ENCODE data around the gene FGF8. TPM values are rescaled to one million over a fixed set of nuclear protein-coding genes. Genes with fewer than 3 reads are reported as not detected.

FGF8 gene
- polyA plus RNA-seq, 3 donors, result not detected

- 91% methylated on average over 13 of the region's 19 CpGs for WGBS (ENCODE audit: insufficient coverage)
- Histone ChIP-seq H3K27ac (ENCODE audit: low read depth in 1 of 2, low read length in 2 of 2) (no peak overlapping the region), H3K27me3 (ENCODE audit: control insufficient read depth in 2 of 2, insufficient read depth in 2 of 2, low read length in 2 of 2) (peaks cover 4 to 15% of the 10 kb centered on the region in 2 donors), H3K9ac (ENCODE audit: insufficient read depth, low read length, poor library complexity, severe bottlenecking) (no peak overlapping the region), H3K4me2 (replicated peaks; ENCODE audit: extremely low read depth, low read length, poor library complexity, severe bottlenecking) (no peak overlapping the region), H4K20me1 (ENCODE audit: insufficient read depth, low read length) (no peaks in the 10 kb centered on the region), H3K9me3 (replicated peaks in 1 of 2; ENCODE audit: control insufficient read depth in 1 of 2, insufficient read depth in 1 of 2, low read length in 2 of 2) (no peaks in the 10 kb centered on the region), H3K4me3 (replicated peaks in 1 of 3; ENCODE audit: low read depth in 2 of 3, low read length in 3 of 3) (no peak overlapping the region), H2AFZ (ENCODE audit: insufficient read depth, low read depth, low read length, poor library complexity, severe bottlenecking) (no peak overlapping the region), H3K4me1 (ENCODE audit: control insufficient read depth in 1 of 2, insufficient read depth in 2 of 2, low read length in 2 of 2) (no peaks in the 10 kb centered on the region), H3K79me2 (ENCODE audit: insufficient read depth, low read length) (no peaks in the 10 kb centered on the region), H3K36me3 (replicated peaks in 1 of 2; ENCODE audit: control insufficient read depth in 1 of 2, insufficient read depth in 2 of 2, low read length in 2 of 2) (no peaks in the 10 kb centered on the region)
- DNase-seq, result no peak
- no peak for TF ChIP-seq CTCF (IDR thresholded peaks at IDR 0.05)
- H3K27me3 Mint-ChIP-seq (ENCODE audit: low read depth in 3 of 3), result peaks cover 20 to 31% (median 25%) of the 10 kb centered on the region in 3 donors
- no peak overlapping the region for H3K4me3 Mint-ChIP-seq
- no peaks in the 10 kb centered on the region for H3K4me1 Mint-ChIP-seq
- H3K27ac Mint-ChIP-seq, result no peak overlapping the region
- intact Hi-C loops (cut with micrococcal nuclease), result no loop called here
- no peaks in the 10 kb centered on the region for H3K9me3 Mint-ChIP-seq
- no peaks in the 10 kb centered on the region for H3K36me3 Mint-ChIP-seq
Observed at GRCh38 chr10:101749047-101750016, 26.6 kb downstream of the FGF8 start.

GRCh38 chr10:101748496-101748895 lies 27.4 kb downstream of the FGF8 start:
- H3K9me3 ChIP-seq (replicated peaks in 1 of 2; ENCODE audit: control insufficient read depth in 1 of 2, insufficient read depth in 1 of 2, low read length in 2 of 2), result no peaks in the 10 kb centered on the region
- no peak overlapping the region for H3K4me2 ChIP-seq (replicated peaks; ENCODE audit: extremely low read depth, low read length, poor library complexity, severe bottlenecking)
- no peaks in the 10 kb centered on the region for H3K9me3 Mint-ChIP-seq
- DNase-seq, result no peak
- H3K27ac ChIP-seq (ENCODE audit: low read depth in 1 of 2, low read length in 2 of 2), result no peak overlapping the region
- 100% methylated on average over 2 of the region's 3 CpGs for WGBS (ENCODE audit: insufficient coverage)
- intact Hi-C loops (cut with micrococcal nuclease), result no loop called here
- no peaks in the 10 kb centered on the region for H3K36me3 Mint-ChIP-seq
- H3K79me2 ChIP-seq (ENCODE audit: insufficient read depth, low read length), result no peaks in the 10 kb centered on the region
- H4K20me1 ChIP-seq (ENCODE audit: insufficient read depth, low read length), result no peaks in the 10 kb centered on the region
- no peak overlapping the region for H3K9ac ChIP-seq (ENCODE audit: insufficient read depth, low read length, poor library complexity, severe bottlenecking)
- H3K27me3 ChIP-seq (ENCODE audit: control insufficient read depth in 2 of 2, insufficient read depth in 2 of 2, low read length in 2 of 2), result peaks cover 4 to 11% of the 10 kb centered on the region in 2 donors
- no peak overlapping the region for H3K4me3 Mint-ChIP-seq
- H3K4me1 Mint-ChIP-seq, result no peaks in the 10 kb centered on the region
- H3K27me3 Mint-ChIP-seq (ENCODE audit: low read depth in 3 of 3), result peaks cover 17 to 28% (median 25%) of the 10 kb centered on the region in 3 donors
- no peaks in the 10 kb centered on the region for H3K36me3 ChIP-seq (replicated peaks in 1 of 2; ENCODE audit: control insufficient read depth in 1 of 2, insufficient read depth in 2 of 2, low read length in 2 of 2)
- H3K4me3 ChIP-seq (replicated peaks in 1 of 3; ENCODE audit: low read depth in 2 of 3, low read length in 3 of 3), result no peak overlapping the region
- no peak overlapping the region for H3K27ac Mint-ChIP-seq
- no peak overlapping the region for H2AFZ ChIP-seq (ENCODE audit: insufficient read depth, low read depth, low read length, poor library complexity, severe bottlenecking)
- TF ChIP-seq CTCF (IDR thresholded peaks at IDR 0.05), result no peak
- H3K4me1 ChIP-seq (ENCODE audit: control insufficient read depth in 1 of 2, insufficient read depth in 2 of 2, low read length in 2 of 2), result no peaks in the 10 kb centered on the region
